GM23338 (cell line): ENCODE results near the gene MRC2. TPM values are rescaled to one million over a fixed set of nuclear protein-coding genes. Genes with fewer than 3 reads are reported as not detected.

Experiments used
- ATAC-seq: fragments of 200-7000 bp; cut with Tn5 transposase; 3 replicates; pipeline ENCODE4 v1.9.1; 2020
- DNase-seq: peaks from one replicate; pipeline ENCODE4 v3.0.0-alpha.2; 2015; ENCODE audit warnings: low spot score
- H2AFZ ChIP-seq: fragments of 200-600 bp; sonication (generic); 2 replicates; pipeline ENCODE4 v1.8.0; 2016; ENCODE audit warnings: antibody characterized with exemption, mild to moderate bottlenecking, moderate library complexity
- H3F3A ChIP-seq: fragments of 200-600 bp; sonication (generic); replicated peaks from 2 replicates; pipeline ENCODE4 v1.8.0; 2017; ENCODE audit warnings: antibody characterized with exemption, mixed run types, low read depth
- H3K27ac ChIP-seq: fragments of 200-600 bp; sonication (generic); 2 replicates; pipeline ENCODE4 v1.6.1; 2016; ENCODE audit warnings: low read depth
- H3K27me3 ChIP-seq: fragments of 200-600 bp; sonication (generic); 2 replicates; pipeline ENCODE4 v1.8.0; 2016; ENCODE audit warnings: mild to moderate bottlenecking, mixed run types, moderate library complexity; ENCODE audit not compliant: insufficient read depth
- H3K36me3 ChIP-seq: fragments of 200-600 bp; sonication (generic); 2 replicates; pipeline ENCODE4 v1.8.0; 2016; ENCODE audit warnings: mild to moderate bottlenecking; ENCODE audit not compliant: insufficient read depth
- H3K4me1 ChIP-seq: fragments of 200-600 bp; sonication (generic); 2 replicates; pipeline ENCODE4 v1.8.0; 2016; ENCODE audit warnings: mild to moderate bottlenecking, moderate library complexity; ENCODE audit not compliant: insufficient read depth
- H3K4me2 ChIP-seq: fragments of 200-600 bp; sonication (generic); 2 replicates; pipeline ENCODE4 v1.7.1; 2017; ENCODE audit warnings: mixed run types
- H3K4me3 ChIP-seq: fragments of 200-600 bp; sonication (generic); 2 replicates; pipeline ENCODE4 v1.6.1; 2016; ENCODE audit warnings: mixed run types
- H3K79me2 ChIP-seq: fragments of 200-600 bp; sonication (generic); replicated peaks from 2 replicates; pipeline ENCODE4 v1.8.0; 2017; ENCODE audit warnings: mild to moderate bottlenecking; ENCODE audit not compliant: insufficient read depth
- H3K9me2 ChIP-seq: fragments of 200-600 bp; sonication (generic); 2 replicates; pipeline ENCODE4 v1.8.0; 2017; ENCODE audit not compliant: insufficient read depth
- H4K20me1 ChIP-seq: fragments of 200-600 bp; sonication (generic); replicated peaks from 2 replicates; pipeline ENCODE4 v1.8.0; 2017; ENCODE audit warnings: mild to moderate bottlenecking; ENCODE audit not compliant: insufficient read depth
- H3K27ac Mint-ChIP-seq: 2 replicates; pipeline ENCODE4 v1.8.0; 2020; ENCODE audit warnings: inconsistent platforms, mild to moderate bottlenecking, moderate library complexity, mixed read lengths
- H3K27me3 Mint-ChIP-seq: 3 replicates; pipeline ENCODE4 v1.8.0; 2022; ENCODE audit warnings: low read depth, mild to moderate bottlenecking, moderate library complexity, mixed read lengths, inconsistent platforms; ENCODE audit not compliant: insufficient read depth, poor library complexity
- H3K36me3 Mint-ChIP-seq: 3 replicates; pipeline ENCODE4 v1.8.0; 2021; ENCODE audit warnings: low read depth, mild to moderate bottlenecking, inconsistent platforms, moderate library complexity, mixed read lengths
- H3K4me1 Mint-ChIP-seq: 3 replicates; pipeline ENCODE4 v1.8.0; 2020; ENCODE audit warnings: mild to moderate bottlenecking, inconsistent platforms, mixed read lengths
- H3K4me3 Mint-ChIP-seq: 3 replicates; pipeline ENCODE4 v1.8.0; 2021; ENCODE audit warnings: moderate library complexity, mild to moderate bottlenecking, inconsistent platforms, mixed read lengths
- H3K9me3 Mint-ChIP-seq: 3 replicates; pipeline ENCODE4 v1.8.0; 2020; ENCODE audit warnings: moderate library complexity, mild to moderate bottlenecking, inconsistent platforms, mixed read lengths
- CREB1 ChIP-seq: fragments of 250-450 bp; sonication (Bioruptor Pico); IDR thresholded peaks from 2 replicates; pipeline ENCODE4 v1.5.0; 2020; ENCODE audit warnings: low read depth, mild to moderate bottlenecking, moderate library complexity
- ETS1 ChIP-seq: IDR thresholded peaks from 2 replicates; pipeline ENCODE4 v1.6.1; 2016; ENCODE audit warnings: antibody characterized with exemption
- EZH2 ChIP-seq: fragments of 200-600 bp; sonication (generic); IDR thresholded peaks from one replicate; pipeline ENCODE4 v1.8.0; 2017; ENCODE audit warnings: antibody characterized with exemption, mild to moderate bottlenecking, low read depth; ENCODE audit not compliant: unreplicated experiment
- EZH2phosphoT487 ChIP-seq: fragments of 200-600 bp; sonication (generic); IDR thresholded peaks from one replicate; pipeline ENCODE4 v1.8.1; 2018; ENCODE audit warnings: antibody characterized with exemption; ENCODE audit not compliant: unreplicated experiment
- JUNB ChIP-seq: IDR thresholded peaks from one replicate; pipeline ENCODE4 v1.6.1; 2016; ENCODE audit warnings: antibody characterized with exemption; ENCODE audit not compliant: unreplicated experiment
- NANOG ChIP-seq: IDR thresholded peaks from 2 replicates; pipeline ENCODE4 v1.6.1; 2016; ENCODE audit warnings: antibody characterized with exemption, borderline replicate concordance
- POLR2AphosphoS5 ChIP-seq: IDR thresholded peaks from 2 replicates; pipeline ENCODE4 v1.6.1; 2016; ENCODE audit warnings: antibody characterized with exemption, low read depth
- STAT1 ChIP-seq: IDR thresholded peaks from one replicate; pipeline ENCODE4 v1.6.1; 2016; ENCODE audit warnings: antibody characterized with exemption; ENCODE audit not compliant: unreplicated experiment
- ZNF114 ChIP-seq: fragments of 250-450 bp; sonication (Bioruptor Pico); IDR thresholded peaks from 2 replicates; pipeline ENCODE4 v1.5.0; 2020; ENCODE audit warnings: mild to moderate bottlenecking, moderate library complexity
- ZNF331 ChIP-seq: fragments of 250-450 bp; sonication (Bioruptor Pico); IDR thresholded peaks from 2 replicates; pipeline ENCODE4 v1.5.0; 2020; ENCODE audit warnings: low read depth, mild to moderate bottlenecking, moderate library complexity
- ZNF462 ChIP-seq: fragments of 250-450 bp; sonication (Bioruptor Pico); IDR thresholded peaks from 2 replicates; pipeline ENCODE4 v1.5.0; 2020; ENCODE audit warnings: mild to moderate bottlenecking, moderate library complexity
- polyA plus RNA-seq: library from polyadenylated mRNA; unstranded; fragments of >200 nt; fragmentation: Nextera tagmentation; extraction: Ambion mirVana; gene quantifications from 2 replicates; pipeline ENCODE4 v1.2.1, GENCODE V29; 2016
- total RNA-seq: library from RNA; depleted of rRNA; stranded (reverse); fragments of >200 nt; shearing (Covaris generic); gene quantifications from 2 replicates; pipeline ENCODE4 v1.2.3, GENCODE V29; 2014
- TF ChIP-seq, protein P1 (sequence below): IDR thresholded peaks from one replicate; pipeline ENCODE4 v1.6.1; 2018; ENCODE audit warnings: antibody characterized with exemption; ENCODE audit not compliant: unreplicated experiment
- TF ChIP-seq, protein P2 (sequence below), 2 experiments: fragments of 200-600 bp in 1 of 2; sonication (generic) in 1 of 2; conservative IDR thresholded peaks; 2 replicates each; pipeline versions ENCODE4 v1.5.1 to v1.6.1; 2016 to 2017; ENCODE audit warnings: antibody characterized with exemption in 2 of 2, low read depth in 2 of 2, mild to moderate bottlenecking in 2 of 2, moderate library complexity in 1 of 2

MRC2 gene
- total and polyA plus RNA-seq, 2 experiments from 2014 or later, result 8.0 to 38.6 TPM

GRCh38 chr17:62596662-62597061 is 30.8 kb upstream of the MRC2 start:
- no peaks in the 10 kb centered on the region for H3F3A ChIP-seq
- peaks cover 61% of the 10 kb centered on the region for H3K36me3 Mint-ChIP-seq
- no peaks in the 10 kb centered on the region for H3K4me1 Mint-ChIP-seq
- TF ChIP-seq ZNF331 (CRISPR knock-in tag), result no peak
- no peak for TF ChIP-seq EZH2phosphoT487
- TF ChIP-seq, protein P1, sequence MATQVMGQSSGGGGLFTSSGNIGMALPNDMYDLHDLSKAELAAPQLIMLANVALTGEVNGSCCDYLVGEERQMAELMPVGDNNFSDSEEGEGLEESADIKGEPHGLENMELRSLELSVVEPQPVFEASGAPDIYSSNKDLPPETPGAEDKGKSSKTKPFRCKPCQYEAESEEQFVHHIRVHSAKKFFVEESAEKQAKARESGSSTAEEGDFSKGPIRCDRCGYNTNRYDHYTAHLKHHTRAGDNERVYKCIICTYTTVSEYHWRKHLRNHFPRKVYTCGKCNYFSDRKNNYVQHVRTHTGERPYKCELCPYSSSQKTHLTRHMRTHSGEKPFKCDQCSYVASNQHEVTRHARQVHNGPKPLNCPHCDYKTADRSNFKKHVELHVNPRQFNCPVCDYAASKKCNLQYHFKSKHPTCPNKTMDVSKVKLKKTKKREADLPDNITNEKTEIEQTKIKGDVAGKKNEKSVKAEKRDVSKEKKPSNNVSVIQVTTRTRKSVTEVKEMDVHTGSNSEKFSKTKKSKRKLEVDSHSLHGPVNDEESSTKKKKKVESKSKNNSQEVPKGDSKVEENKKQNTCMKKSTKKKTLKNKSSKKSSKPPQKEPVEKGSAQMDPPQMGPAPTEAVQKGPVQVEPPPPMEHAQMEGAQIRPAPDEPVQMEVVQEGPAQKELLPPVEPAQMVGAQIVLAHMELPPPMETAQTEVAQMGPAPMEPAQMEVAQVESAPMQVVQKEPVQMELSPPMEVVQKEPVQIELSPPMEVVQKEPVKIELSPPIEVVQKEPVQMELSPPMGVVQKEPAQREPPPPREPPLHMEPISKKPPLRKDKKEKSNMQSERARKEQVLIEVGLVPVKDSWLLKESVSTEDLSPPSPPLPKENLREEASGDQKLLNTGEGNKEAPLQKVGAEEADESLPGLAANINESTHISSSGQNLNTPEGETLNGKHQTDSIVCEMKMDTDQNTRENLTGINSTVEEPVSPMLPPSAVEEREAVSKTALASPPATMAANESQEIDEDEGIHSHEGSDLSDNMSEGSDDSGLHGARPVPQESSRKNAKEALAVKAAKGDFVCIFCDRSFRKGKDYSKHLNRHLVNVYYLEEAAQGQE, result no peak
- no peak for TF ChIP-seq STAT1
- TF ChIP-seq ZNF462, result no peak
- no peak for TF ChIP-seq ETS1
- no peak for TF ChIP-seq CREB1 (CRISPR knock-in tag)
- no peak for TF ChIP-seq EZH2
- TF ChIP-seq, protein P2, sequence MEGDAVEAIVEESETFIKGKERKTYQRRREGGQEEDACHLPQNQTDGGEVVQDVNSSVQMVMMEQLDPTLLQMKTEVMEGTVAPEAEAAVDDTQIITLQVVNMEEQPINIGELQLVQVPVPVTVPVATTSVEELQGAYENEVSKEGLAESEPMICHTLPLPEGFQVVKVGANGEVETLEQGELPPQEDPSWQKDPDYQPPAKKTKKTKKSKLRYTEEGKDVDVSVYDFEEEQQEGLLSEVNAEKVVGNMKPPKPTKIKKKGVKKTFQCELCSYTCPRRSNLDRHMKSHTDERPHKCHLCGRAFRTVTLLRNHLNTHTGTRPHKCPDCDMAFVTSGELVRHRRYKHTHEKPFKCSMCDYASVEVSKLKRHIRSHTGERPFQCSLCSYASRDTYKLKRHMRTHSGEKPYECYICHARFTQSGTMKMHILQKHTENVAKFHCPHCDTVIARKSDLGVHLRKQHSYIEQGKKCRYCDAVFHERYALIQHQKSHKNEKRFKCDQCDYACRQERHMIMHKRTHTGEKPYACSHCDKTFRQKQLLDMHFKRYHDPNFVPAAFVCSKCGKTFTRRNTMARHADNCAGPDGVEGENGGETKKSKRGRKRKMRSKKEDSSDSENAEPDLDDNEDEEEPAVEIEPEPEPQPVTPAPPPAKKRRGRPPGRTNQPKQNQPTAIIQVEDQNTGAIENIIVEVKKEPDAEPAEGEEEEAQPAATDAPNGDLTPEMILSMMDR (conservative IDR thresholded peaks at IDR 0.05; ENCODE audit: low read depth in 2 of 2), result no peak
- no peak for TF ChIP-seq JUNB
- no peak for TF ChIP-seq POLR2AphosphoS5
- no peak for TF ChIP-seq ZNF114
- no peak for TF ChIP-seq NANOG
- H3K4me3 Mint-ChIP-seq, result no peak overlapping the region
- no peak overlapping the region for H3K27ac Mint-ChIP-seq
- no peak overlapping the region for H3K27ac ChIP-seq
- no peak for DNase-seq
- H3K79me2 ChIP-seq, result 0 out of 2 replicates have a peak, but pooled peaks cover 3% of the 10 kb centered on the region
- H3K4me1 ChIP-seq, result no peaks in the 10 kb centered on the region
- H3K27me3 ChIP-seq, result no peaks in the 10 kb centered on the region
- peaks cover 15% of the 10 kb centered on the region; the same call in 1 of the 2 replicates for H3K36me3 ChIP-seq
- peaks cover 8% of the 10 kb centered on the region; the same call in 1 of the 2 replicates for H4K20me1 ChIP-seq
- no peak overlapping the region for H2AFZ ChIP-seq
- no peak overlapping the region for H3K4me2 ChIP-seq
- no peak for ATAC-seq
- H3K9me2 ChIP-seq, result no peaks in the 10 kb centered on the region
- peaks cover 10% of the 10 kb centered on the region; the same call in 2 of the 3 replicates for H3K9me3 Mint-ChIP-seq
- H3K4me3 ChIP-seq, result no peak overlapping the region
- peaks cover 5% of the 10 kb centered on the region for H3K27me3 Mint-ChIP-seq
